H9 (cell line): ENCODE measurements around the gene PCDHB13. TPM values are rescaled to one million over a fixed set of nuclear protein-coding genes. Genes with fewer than 3 reads are reported as not detected.
"Not testable (repeated sequence)": the region's sequence is repeated elsewhere in the genome, so short reads cannot be mapped to it uniquely, and the experiment has no call there.

Source experiments
- DNase-seq: peaks from one replicate; pipeline ENCODE4 v3.0.0-alpha.2; 2017
- H2AFZ ChIP-seq: one replicate; pipeline ENCODE4 v1.6.1; 2013; ENCODE audit warnings: mild to moderate bottlenecking, low read length, control low read depth, moderate library complexity
- H2AK5ac ChIP-seq: 2 replicates; pipeline ENCODE4 v1.6.1; 2013; ENCODE audit warnings: low read length, control low read depth, mixed read lengths; ENCODE audit not compliant: insufficient read length
- H2BK120ac ChIP-seq: one replicate; pipeline ENCODE4 v1.6.1; 2013; ENCODE audit warnings: low read depth, mild to moderate bottlenecking, low read length, control low read depth, inconsistent platforms; ENCODE audit not compliant: poor library complexity, severe bottlenecking
- H2BK12ac ChIP-seq: 2 replicates; pipeline ENCODE4 v1.6.1; 2013; ENCODE audit warnings: low read length, control low read depth, mixed read lengths, low read depth; ENCODE audit not compliant: insufficient read length
- H2BK15ac ChIP-seq: 2 replicates; pipeline ENCODE4 v1.6.1; 2013; ENCODE audit warnings: low read depth, low read length, control low read depth
- H2BK20ac ChIP-seq: one replicate; pipeline ENCODE4 v1.6.1; 2013; ENCODE audit warnings: low read depth, mild to moderate bottlenecking, low read length, control low read depth, inconsistent platforms; ENCODE audit not compliant: poor library complexity, severe bottlenecking
- H2BK5ac ChIP-seq: 2 replicates; pipeline ENCODE4 v1.6.1; 2013; ENCODE audit warnings: low read length, control low read depth, mixed read lengths; ENCODE audit not compliant: insufficient read length
- H3K14ac ChIP-seq: 2 replicates; pipeline ENCODE4 v1.6.1; 2013; ENCODE audit warnings: low read length, control low read depth; ENCODE audit not compliant: insufficient read depth
- H3K18ac ChIP-seq: 2 replicates; pipeline ENCODE4 v1.6.1; 2013; ENCODE audit warnings: low read depth, mild to moderate bottlenecking, mixed read lengths, low read length, control low read depth; ENCODE audit not compliant: insufficient read length
- H3K23ac ChIP-seq: 2 replicates; pipeline ENCODE4 v1.6.1; 2013; ENCODE audit warnings: low read length, control low read depth, mixed read lengths, low read depth; ENCODE audit not compliant: insufficient read length
- H3K23me2 ChIP-seq: 2 replicates; pipeline ENCODE4 v1.6.1; 2013; ENCODE audit warnings: low read depth, mild to moderate bottlenecking, mixed read lengths, low read length, control low read depth; ENCODE audit not compliant: insufficient read length, poor library complexity, severe bottlenecking
- H3K27ac ChIP-seq: 2 replicates; pipeline ENCODE4 v1.5.1; 2013; ENCODE audit warnings: low read length, control low read depth, mixed read lengths, low read depth; ENCODE audit not compliant: insufficient read length
- H3K27me3 ChIP-seq: 2 replicates; pipeline ENCODE4 v1.6.1; 2013; ENCODE audit warnings: low read length, control low read depth, inconsistent platforms; ENCODE audit not compliant: insufficient read depth
- H3K4ac ChIP-seq: 2 replicates; pipeline ENCODE4 v1.6.1; 2013; ENCODE audit warnings: low read depth, mild to moderate bottlenecking, control low read depth, inconsistent platforms, low read length, moderate library complexity
- H3K4me1 ChIP-seq: 2 replicates; pipeline ENCODE4 v1.6.1; 2013; ENCODE audit warnings: low read length, control low read depth, inconsistent platforms; ENCODE audit not compliant: insufficient read depth
- H3K4me2 ChIP-seq: 2 replicates; pipeline ENCODE4 v1.6.1; 2013; ENCODE audit warnings: low read length, control low read depth, mixed read lengths; ENCODE audit not compliant: insufficient read length, insufficient read depth
- H3K56ac ChIP-seq: 2 replicates; pipeline ENCODE4 v1.6.1; 2013; ENCODE audit warnings: low read depth, mild to moderate bottlenecking, mixed read lengths, low read length, control low read depth; ENCODE audit not compliant: insufficient read length
- H3K79me1 ChIP-seq: 2 replicates; pipeline ENCODE4 v1.6.1; 2013; ENCODE audit warnings: low read depth, mild to moderate bottlenecking, moderate library complexity, low read length, control low read depth, inconsistent platforms; ENCODE audit not compliant: insufficient read depth, poor library complexity, severe bottlenecking
- H3K79me2 ChIP-seq: 2 replicates; pipeline ENCODE4 v1.6.1; 2013; ENCODE audit warnings: low read length, control low read depth, inconsistent platforms; ENCODE audit not compliant: insufficient read depth
- H3K9ac ChIP-seq: 2 replicates; pipeline ENCODE4 v1.6.1; 2013; ENCODE audit warnings: low read length, control low read depth, mixed read lengths; ENCODE audit not compliant: insufficient read length; ENCODE audit errors: extremely low read depth
- H3K9me3 ChIP-seq: one replicate; pipeline ENCODE4 v1.6.1; 2013; ENCODE audit warnings: low read depth, low read length, inconsistent platforms; ENCODE audit not compliant: control insufficient read depth
- H3T11ph ChIP-seq: one replicate; pipeline ENCODE4 v1.6.1; 2013; ENCODE audit warnings: mild to moderate bottlenecking, low read length, control low read depth, inconsistent platforms
- H4K20me1 ChIP-seq: one replicate; pipeline ENCODE4 v1.6.1; 2013; ENCODE audit not compliant: control insufficient read depth, insufficient read length, insufficient read depth
- H4K5ac ChIP-seq: 2 replicates; pipeline ENCODE4 v1.6.1; 2013; ENCODE audit warnings: low read depth, mild to moderate bottlenecking, mixed read lengths, low read length, control low read depth; ENCODE audit not compliant: insufficient read length
- H4K8ac ChIP-seq: replicated peaks from 2 replicates; pipeline ENCODE4 v1.6.1; 2013; ENCODE audit warnings: low read length, control low read depth, mixed read lengths, low read depth; ENCODE audit not compliant: insufficient read length
- H4K91ac ChIP-seq: 2 replicates; pipeline ENCODE4 v1.6.1; 2013; ENCODE audit warnings: low read depth, mild to moderate bottlenecking, moderate library complexity, mixed read lengths, low read length, control low read depth; ENCODE audit not compliant: insufficient read length
- H3K27ac Mint-ChIP-seq, 3 experiments: 2 replicates in 2 of 3; 3 replicates in 1 of 3; pipeline ENCODE4 v1.8.0; 2020 to 2021; ENCODE audit warnings: mixed read lengths in 3 of 3, mild to moderate bottlenecking in 1 of 3, moderate library complexity in 1 of 3
- H3K27me3 Mint-ChIP-seq: 2 replicates; pipeline ENCODE4 v1.8.0; 2021; ENCODE audit warnings: low read depth, mild to moderate bottlenecking, moderate library complexity, mixed read lengths
- H3K36me3 Mint-ChIP-seq, 3 experiments: 2 replicates in 2 of 3; 3 replicates in 1 of 3; pipeline ENCODE4 v1.8.0; 2020 to 2021; ENCODE audit warnings: low read depth in 3 of 3, mixed read lengths in 3 of 3; ENCODE audit not compliant: insufficient read depth in 1 of 3
- H3K4me1 Mint-ChIP-seq, 2 experiments: 2 replicates each; pipeline ENCODE4 v1.8.0; 2020; ENCODE audit warnings: mixed read lengths in 2 of 2
- H3K4me3 Mint-ChIP-seq, 2 experiments: 2 replicates in 1 of 2; 3 replicates in 1 of 2; pipeline ENCODE4 v1.8.0; 2020 to 2021; ENCODE audit warnings: mild to moderate bottlenecking in 2 of 2, mixed read lengths in 2 of 2, moderate library complexity in 1 of 2
- H3K9me3 Mint-ChIP-seq, 2 experiments: 2 replicates in 1 of 2; 3 replicates in 1 of 2; pipeline ENCODE4 v1.8.0; 2020; ENCODE audit warnings: mild to moderate bottlenecking in 2 of 2, mixed read lengths in 2 of 2, moderate library complexity in 1 of 2
- WGBS: extraction: QIAGEN DNeasy Blood & Tissue Kit; methylation state at CpG from one replicate; pipeline ENCODE4 v1.1.7; 2013; ENCODE audit warnings: missing lambda C conversion rate, low lambda C conversion rate, mixed read lengths; ENCODE audit not compliant: insufficient read length; ENCODE audit errors: extremely low coverage; 5-methylcytosine and 5-hydroxymethylcytosine counted together
- total RNA-seq: library from RNA; stranded (reverse); gene quantifications from 2 replicates; pipeline ENCODE4 v1.2.1, GENCODE V29; 2021
- TF ChIP-seq, protein P1 (sequence below): fragments of 200-600 bp; sonication (generic); conservative IDR thresholded peaks from 3 replicates; pipeline ENCODE4 v1.8.0; 2021; ENCODE audit warnings: antibody characterized with exemption, mild to moderate bottlenecking

The PCDHB13 gene
- total RNA-seq, 1 experiment from 2014 or later = 1.7 TPM

DNA sequence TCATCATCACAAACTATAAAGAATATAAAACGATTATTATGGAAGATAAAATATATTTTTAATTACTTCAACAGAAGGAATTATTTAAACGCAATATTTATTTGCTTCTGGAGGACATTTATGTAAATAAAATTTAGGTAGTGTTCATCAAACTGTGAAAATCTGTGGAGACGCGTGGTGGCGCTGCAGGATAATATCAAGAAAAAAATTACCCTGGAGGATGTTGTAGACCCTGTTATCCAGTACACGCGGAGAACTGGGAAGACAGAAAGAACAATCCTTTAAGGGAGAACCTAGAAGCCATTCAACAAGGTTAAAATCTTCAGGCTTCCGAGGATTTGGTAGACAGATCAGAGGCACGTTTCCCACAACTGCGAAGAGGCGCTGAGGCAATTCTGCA lies 5.2 kb upstream of the PCDHB13 start, which contains the start of gene PCDHB12:
PCDHB12 (plus strand) TSS at position 242 of the 400 bp plus-strand sequence. CDS start 189 bp downstream, outside the sequence.
- Mint-ChIP-seq H3K4me1 (peaks cover 4 to 6% of the 10 kb centered on the region in 2 experiments; a peak in 3 of 4 replicates), H3K27me3 (peaks cover 4% of the 10 kb centered on the region; the same call in 1 of the 2 replicates), H3K27ac (peak within 1 kb of the TSS in 2 of 3 experiments; percentile 12 to 23; a peak in 2 of 7 replicates), H3K9me3 (peaks cover 14 to 18% of the 10 kb centered on the region in 2 experiments), H3K4me3 (peak within 1 kb of the TSS in 1 of 2 experiments; percentile 71; a peak in 2 of 5 replicates), H3K36me3 (peaks cover 2 to 12% (median 7%) of the 10 kb centered on the region in 3 experiments)
- H3K27ac ChIP-seq = no peak within 1 kb of the TSS
- H3K9me3 ChIP-seq = no peaks in the 10 kb centered on the region
- no peak within 1 kb of the TSS for H2BK20ac ChIP-seq
- H4K91ac ChIP-seq = no peak within 1 kb of the TSS
- no peaks in the 10 kb centered on the region for H3K79me2 ChIP-seq
- no peak within 1 kb of the TSS for H2BK120ac ChIP-seq
- no peak within 1 kb of the TSS for H3K9ac ChIP-seq
- DNase-seq = peak; percentile 50
- no peak within 1 kb of the TSS for H2BK15ac ChIP-seq
- TF ChIP-seq, protein P1, sequence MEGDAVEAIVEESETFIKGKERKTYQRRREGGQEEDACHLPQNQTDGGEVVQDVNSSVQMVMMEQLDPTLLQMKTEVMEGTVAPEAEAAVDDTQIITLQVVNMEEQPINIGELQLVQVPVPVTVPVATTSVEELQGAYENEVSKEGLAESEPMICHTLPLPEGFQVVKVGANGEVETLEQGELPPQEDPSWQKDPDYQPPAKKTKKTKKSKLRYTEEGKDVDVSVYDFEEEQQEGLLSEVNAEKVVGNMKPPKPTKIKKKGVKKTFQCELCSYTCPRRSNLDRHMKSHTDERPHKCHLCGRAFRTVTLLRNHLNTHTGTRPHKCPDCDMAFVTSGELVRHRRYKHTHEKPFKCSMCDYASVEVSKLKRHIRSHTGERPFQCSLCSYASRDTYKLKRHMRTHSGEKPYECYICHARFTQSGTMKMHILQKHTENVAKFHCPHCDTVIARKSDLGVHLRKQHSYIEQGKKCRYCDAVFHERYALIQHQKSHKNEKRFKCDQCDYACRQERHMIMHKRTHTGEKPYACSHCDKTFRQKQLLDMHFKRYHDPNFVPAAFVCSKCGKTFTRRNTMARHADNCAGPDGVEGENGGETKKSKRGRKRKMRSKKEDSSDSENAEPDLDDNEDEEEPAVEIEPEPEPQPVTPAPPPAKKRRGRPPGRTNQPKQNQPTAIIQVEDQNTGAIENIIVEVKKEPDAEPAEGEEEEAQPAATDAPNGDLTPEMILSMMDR = peak; percentile 74
- peak within 1 kb of the TSS; percentile 17 for H2AFZ ChIP-seq
- H3K4ac ChIP-seq = no peak within 1 kb of the TSS
- H3K56ac ChIP-seq = no peak within 1 kb of the TSS
- H4K20me1 ChIP-seq = no peaks in the 10 kb centered on the region
- no peaks in the 10 kb centered on the region for H3K4me1 ChIP-seq
- no CpG with 5 or more reads among the region's 11 CpGs for WGBS
- H2BK12ac ChIP-seq = no peak within 1 kb of the TSS
- no peak within 1 kb of the TSS for H4K8ac ChIP-seq
- H2AK5ac ChIP-seq = no peak within 1 kb of the TSS
- no peaks in the 10 kb centered on the region for H3K79me1 ChIP-seq
- no peaks in the 10 kb centered on the region for H3K27me3 ChIP-seq
- no peak within 1 kb of the TSS for H3K4me2 ChIP-seq
- no peak within 1 kb of the TSS for H4K5ac ChIP-seq
- H3T11ph ChIP-seq = no peak within 1 kb of the TSS
- no peak within 1 kb of the TSS for H2BK5ac ChIP-seq
- no peak within 1 kb of the TSS for H3K18ac ChIP-seq
- H3K14ac ChIP-seq = no peak within 1 kb of the TSS
- no peak within 1 kb of the TSS for H3K23ac ChIP-seq
- H3K23me2 ChIP-seq = no peaks in the 10 kb centered on the region

DNA sequence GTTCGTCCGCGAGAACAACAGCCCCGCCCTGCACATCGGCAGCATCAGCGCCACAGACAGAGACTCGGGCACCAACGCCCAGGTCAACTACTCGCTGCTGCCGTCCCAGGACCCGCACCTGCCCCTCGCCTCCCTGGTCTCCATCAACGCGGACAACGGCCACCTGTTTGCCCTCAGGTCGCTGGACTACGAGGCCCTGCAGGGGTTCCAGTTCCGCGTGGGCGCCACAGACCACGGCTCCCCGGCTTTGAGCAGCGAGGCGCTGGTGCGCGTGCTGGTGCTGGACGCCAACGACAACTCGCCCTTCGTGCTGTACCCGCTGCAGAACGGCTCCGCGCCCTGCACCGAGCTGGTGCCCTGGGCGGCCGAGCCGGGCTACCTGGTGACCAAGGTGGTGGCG lies 3.4 kb upstream of the PCDHB13 start:
- not testable (repeated sequence) for H4K91ac ChIP-seq, DNase-seq, H3K79me2 ChIP-seq, H3K79me1 ChIP-seq, H3K18ac ChIP-seq, H2BK5ac ChIP-seq, H3K23ac ChIP-seq, H3K27ac Mint-ChIP-seq, H3K4me3 Mint-ChIP-seq, H3K9ac ChIP-seq, H4K8ac ChIP-seq, H2BK20ac ChIP-seq, H3K56ac ChIP-seq, H4K5ac ChIP-seq, H3K4me2 ChIP-seq, H3K27ac ChIP-seq, H2AK5ac ChIP-seq, H3K14ac ChIP-seq, H3K23me2 ChIP-seq, H3K4ac ChIP-seq, H4K20me1 ChIP-seq, H3K9me3 ChIP-seq, H2BK120ac ChIP-seq, H3K4me1 ChIP-seq, H3T11ph ChIP-seq, H3K27me3 ChIP-seq, H2BK15ac ChIP-seq, H2BK12ac ChIP-seq, H2AFZ ChIP-seq
- WGBS = no CpG with 5 or more reads among the region's 39 CpGs
- H3K27me3 Mint-ChIP-seq = peaks cover 16% of the 10 kb centered on the region
- peaks cover 4 to 14% of the 10 kb centered on the region in 2 experiments; a peak in 3 of 4 replicates for H3K4me1 Mint-ChIP-seq
- H3K9me3 Mint-ChIP-seq = peaks cover 23 to 29% of the 10 kb centered on the region in 2 experiments
- H3K36me3 Mint-ChIP-seq = peaks cover 10 to 21% (median 14%) of the 10 kb centered on the region in 3 experiments
